T-cell (primary cell): ENCODE results near the gene GXYLT1. TPM values are rescaled to one million over a fixed set of nuclear protein-coding genes. Genes with fewer than 3 reads are reported as not detected.

Source experiments
- ATAC-seq, 4 experiments: fragments of 200-7000 bp in 3 of 4; fragments of 150-1000 bp in 1 of 4; cut with Tn5 transposase; replicated peaks in 1 of 4; 1 replicate in 3 of 4; 2 replicates in 1 of 4; pipeline ENCODE4 v1.10.0; 2021; ENCODE audit warnings: moderate library complexity in 3 of 4, mild to moderate bottlenecking in 2 of 4, moderate number of reproducible peaks in 1 of 4
- CTCF ChIA-PET, 2 donors: fragments of 300-600 bp; sonication (Branson Sonifier 250); formaldehyde crosslinking; loops; one replicate each; lab custom pipeline; 2022; ENCODE audit warnings: antibody characterized with exemption in 2 of 2; lab: Charles Lee
- POLR2A ChIA-PET, 2 donors: fragments of 300-600 bp; sonication (Branson Sonifier 250); formaldehyde crosslinking; loops; one replicate each; lab custom pipeline; 2022; ENCODE audit warnings: antibody characterized with exemption in 2 of 2; lab: Charles Lee
- DNase-seq, 35 experiments: peaks; one replicate each; pipeline versions ENCODE4 v3.0.0 to v3.0.0-alpha.2; 2013 to 2023
- H3K27ac ChIP-seq: one replicate; pipeline ENCODE4 v1.5.1; 2013; ENCODE audit warnings: low read length
- H3K27me3 ChIP-seq, 2 experiments: replicated peaks in 1 of 2; 1 replicate in 1 of 2; 2 replicates in 1 of 2; pipeline versions ENCODE4 v1.6.1 to v1.7.0; 2013; ENCODE audit warnings: low read length in 1 of 2, mixed read lengths in 1 of 2; ENCODE audit not compliant: control insufficient read depth in 2 of 2, insufficient read depth in 2 of 2; ENCODE audit errors: extremely low read depth in 1 of 2
- H3K36me3 ChIP-seq, 2 donors: 1 replicate in 1 of 2; 2 replicates in 1 of 2; pipeline versions ENCODE4 v1.6.1 to v1.7.0; 2013; ENCODE audit warnings: low read length in 1 of 2; ENCODE audit not compliant: control insufficient read depth in 2 of 2, insufficient read depth in 1 of 2; ENCODE audit errors: extremely low read depth in 1 of 2
- H3K4me1 ChIP-seq, 2 experiments: 1 replicate in 1 of 2; 2 replicates in 1 of 2; pipeline versions ENCODE4 v1.6.1 to v1.7.0; 2013; ENCODE audit warnings: low read length in 2 of 2, mixed read lengths in 1 of 2; ENCODE audit not compliant: insufficient read depth in 2 of 2, control insufficient read depth in 1 of 2; ENCODE audit errors: extremely low read depth in 1 of 2
- H3K4me3 ChIP-seq, 2 donors: 1 replicate in 1 of 2; 2 replicates in 1 of 2; pipeline versions ENCODE4 v1.5.1 to v1.7.0; 2013; ENCODE audit warnings: mild to moderate bottlenecking in 2 of 2, low read length in 1 of 2, moderate library complexity in 1 of 2; ENCODE audit not compliant: control insufficient read depth in 1 of 2; ENCODE audit errors: extremely low read depth in 1 of 2
- H3K9me3 ChIP-seq: 2 replicates; pipeline ENCODE4 v1.7.0; 2013
- H3K27ac Mint-ChIP-seq, 2 donors: one replicate each; pipeline ENCODE4 v1.8.0; 2020 to 2021; ENCODE audit warnings: mild to moderate bottlenecking in 2 of 2, mixed read lengths in 2 of 2
- H3K27me3 Mint-ChIP-seq, 2 donors: one replicate each; pipeline ENCODE4 v1.8.0; 2021 to 2022; ENCODE audit warnings: mixed read lengths in 2 of 2
- H3K36me3 Mint-ChIP-seq: one replicate; pipeline ENCODE4 v1.8.0; 2021; ENCODE audit warnings: mixed read lengths
- H3K4me1 Mint-ChIP-seq, 3 donors: one replicate each; pipeline ENCODE4 v1.8.0; 2020 to 2022; ENCODE audit warnings: mixed read lengths in 3 of 3, mild to moderate bottlenecking in 1 of 3
- H3K4me3 Mint-ChIP-seq, 3 donors: one replicate each; pipeline ENCODE4 v1.8.0; 2020 to 2022; ENCODE audit warnings: mild to moderate bottlenecking in 3 of 3, mixed read lengths in 3 of 3, moderate library complexity in 3 of 3
- H3K9me3 Mint-ChIP-seq, 3 donors: one replicate each; pipeline ENCODE4 v1.8.0; 2020 to 2022; ENCODE audit warnings: mixed read lengths in 3 of 3
- WGBS: methylation state at CpG from one replicate; pipeline ENCODE4 v1.1.5; 2013; ENCODE audit warnings: missing lambda C conversion rate; ENCODE audit not compliant: insufficient coverage; 5-methylcytosine and 5-hydroxymethylcytosine counted together
- total RNA-seq, 35 experiments: library from RNA in 6 of 35; stranded (reverse) in 6 of 35; fragments of 120-200 nt in 1 of 35; gene quantifications; one replicate each; pipeline versions ENCODE4 v1.2.1 to v1.2.4 and lab custom pipeline; 2013 to 2026

GXYLT1 gene
- total RNA-seq, 5 donors from 2014 or later (not counting 1 experiment from before 2014, with no cell fraction given) = 6.3 to 9.3 (median 7.1) TPM

DNA sequence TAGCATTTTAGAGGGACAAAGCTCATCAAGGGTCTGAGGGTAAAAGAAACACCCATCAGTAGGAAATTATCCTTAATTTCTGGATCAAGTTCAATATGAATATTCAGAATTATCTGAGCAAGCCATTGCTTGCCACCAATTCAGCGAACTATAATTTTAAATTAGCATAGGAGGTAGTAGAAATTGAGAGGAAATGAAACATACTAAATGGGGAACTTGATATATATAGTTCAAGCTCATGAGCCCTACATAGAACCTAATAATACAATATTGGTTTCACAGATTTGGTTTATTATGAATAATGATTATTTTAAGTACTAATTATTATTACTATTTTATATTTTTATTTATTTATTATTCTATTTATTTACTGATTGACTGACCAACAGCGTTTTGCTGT, 42.1 kb upstream of the GXYLT1 start:
- Mint-ChIP-seq H3K9me3 (no peaks in the 10 kb centered on the region), H3K4me3 (no peak overlapping the region), H3K27ac (no peak overlapping the region), H3K36me3 (peaks cover 35% of the 10 kb centered on the region), H3K4me1 (peaks cover 13 to 28% (median 28%) of the 10 kb centered on the region in 3 donors), H3K27me3 (no peaks in the 10 kb centered on the region)
- POLR2A ChIA-PET = no interaction called here
- Histone ChIP-seq H3K4me1 (no peaks in the 10 kb centered on the region), H3K27ac (no peak overlapping the region), H3K4me3 (no peak overlapping the region), H3K27me3 (no peaks in the 10 kb centered on the region), H3K36me3 (peaks cover 3 to 4% of the 10 kb centered on the region in 2 donors), H3K9me3 (no peaks in the 10 kb centered on the region)
- ATAC-seq = no peak
- DNase-seq = no peak
- 86% methylated on average over 1 of the region's 2 CpGs for WGBS
- CTCF ChIA-PET = no interaction called here

DNA sequence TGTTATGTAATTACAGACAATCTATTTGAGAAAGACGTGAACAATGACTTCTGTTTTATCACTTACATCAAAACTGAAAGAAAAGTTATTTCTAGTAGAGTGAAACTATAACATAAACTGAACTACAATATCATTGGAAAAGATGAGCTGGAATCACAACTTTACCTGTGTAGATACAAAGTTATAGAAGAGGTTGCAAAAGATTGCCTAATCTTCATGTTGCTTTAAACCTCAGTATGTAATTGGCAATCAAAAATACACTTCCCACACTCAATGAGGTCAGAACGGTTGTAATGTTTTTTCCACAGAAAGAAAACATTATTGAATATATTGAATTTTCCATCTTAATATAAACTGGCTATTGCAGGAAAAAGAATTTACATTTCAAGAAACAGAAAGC, 37.7 kb upstream of the GXYLT1 start:
- Mint-ChIP-seq H3K9me3 (no peaks in the 10 kb centered on the region), H3K36me3 (peaks cover 32% of the 10 kb centered on the region), H3K4me1 (peaks cover 11 to 22% (median 20%) of the 10 kb centered on the region in 3 donors), H3K4me3 (no peak overlapping the region), H3K27ac (peak overlapping the region in 1 of 2 donors; percentile 4), H3K27me3 (no peaks in the 10 kb centered on the region)
- Histone ChIP-seq H3K36me3 (peaks cover 3 to 5% of the 10 kb centered on the region in 2 donors), H3K4me1 (no peaks in the 10 kb centered on the region), H3K9me3 (no peaks in the 10 kb centered on the region), H3K4me3 (no peak overlapping the region), H3K27ac (no peak overlapping the region), H3K27me3 (no peaks in the 10 kb centered on the region)
- no peak for DNase-seq
- no CpG with 5 or more reads among the region's 2 CpGs for WGBS
- ChIA-PET CTCF (no interaction called here), POLR2A (no interaction called here)
- ATAC-seq = no peak

DNA sequence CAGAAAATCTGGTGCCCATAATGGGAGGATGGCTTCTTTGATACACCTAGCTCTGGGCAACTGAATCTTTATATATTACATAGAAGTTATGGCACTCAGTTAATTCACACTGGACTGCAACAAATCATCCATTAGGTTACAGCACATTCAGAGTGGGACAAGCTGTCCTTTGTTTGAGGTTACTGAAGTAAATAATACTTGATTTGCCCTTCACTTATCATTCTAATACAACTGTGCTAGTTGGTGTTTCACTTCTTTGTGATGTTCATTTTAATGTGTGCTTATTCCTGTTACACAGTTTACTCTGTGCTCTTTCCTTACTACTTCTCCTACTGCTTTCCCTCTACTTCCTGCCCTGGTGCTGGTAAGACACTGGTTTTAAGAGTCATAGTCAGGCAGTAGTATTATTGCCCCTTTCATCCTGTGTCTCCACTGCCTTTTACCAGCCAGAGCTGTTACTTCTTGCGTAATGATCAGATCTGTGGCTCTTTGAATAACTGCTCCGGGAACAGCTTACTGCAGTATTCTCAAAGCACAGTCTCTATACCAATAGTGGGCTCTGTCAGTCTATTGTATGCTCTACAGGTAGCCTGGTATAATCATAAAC, 36.4 kb upstream of the GXYLT1 start:
- ChIA-PET CTCF (no interaction called here), POLR2A (no interaction called here)
- H3K9me3 Mint-ChIP-seq = peaks cover 0 to 3% (median 0%) of the 10 kb centered on the region in 3 donors
- peaks cover 43% of the 10 kb centered on the region for H3K36me3 Mint-ChIP-seq
- H3K4me1 Mint-ChIP-seq = peaks cover 11 to 26% (median 23%) of the 10 kb centered on the region in 3 donors
- no peaks in the 10 kb centered on the region for H3K4me1 ChIP-seq
- no peak overlapping the region for H3K27ac ChIP-seq
- DNase-seq = no peak
- H3K27me3 Mint-ChIP-seq = no peaks in the 10 kb centered on the region
- H3K9me3 ChIP-seq = no peaks in the 10 kb centered on the region
- no peaks in the 10 kb centered on the region for H3K27me3 ChIP-seq
- H3K4me3 Mint-ChIP-seq = no peak overlapping the region
- H3K36me3 ChIP-seq = peaks cover 13% of the 10 kb centered on the region in 2 donors
- no peak for ATAC-seq
- H3K4me3 ChIP-seq = no peak overlapping the region
- H3K27ac Mint-ChIP-seq = no peak overlapping the region
- WGBS = no CpG with 5 or more reads among the region's 2 CpGs

DNA sequence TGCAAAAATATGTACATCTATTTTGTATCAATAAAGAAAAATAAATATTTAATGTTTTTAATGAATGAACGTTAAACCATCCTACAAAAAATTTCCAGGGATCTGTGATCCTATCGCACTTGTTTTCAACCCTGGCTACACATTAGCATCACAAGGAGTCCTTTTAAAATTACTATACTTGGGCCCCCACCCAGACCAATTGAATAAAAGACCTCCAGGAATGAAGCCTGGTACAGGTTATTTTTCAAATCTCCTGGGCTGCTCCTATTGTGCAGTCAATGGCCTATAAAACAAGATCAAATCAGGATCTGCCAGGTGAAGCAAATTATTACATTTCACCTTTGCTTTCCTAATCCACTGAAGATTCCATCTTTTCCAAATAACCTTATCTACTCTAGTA, 33.4 kb upstream of the GXYLT1 start:
- CTCF ChIA-PET = no interaction called here
- no CpG with 5 or more reads among the region's 2 CpGs for WGBS
- H3K27ac ChIP-seq = no peak overlapping the region

DNA sequence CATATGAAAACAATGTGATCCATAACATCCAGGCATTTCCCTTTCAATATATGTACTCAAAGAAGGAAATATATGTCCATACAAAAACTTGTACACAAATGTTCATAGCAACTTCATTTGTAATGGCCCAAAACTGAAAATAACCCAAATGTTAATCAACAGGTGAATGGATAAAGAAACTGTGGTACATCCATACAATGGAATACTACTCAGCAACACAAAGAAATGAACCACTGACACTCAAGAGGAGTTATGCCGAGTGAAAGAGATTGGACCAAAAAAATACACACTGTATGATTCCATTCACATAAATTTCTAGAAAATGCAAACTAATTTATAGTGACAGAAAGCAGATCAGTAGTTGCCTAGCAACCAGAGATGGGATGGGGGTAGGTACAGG, 30.3 kb upstream of the GXYLT1 start:
- Histone ChIP-seq H3K27me3 (no peaks in the 10 kb centered on the region), H3K9me3 (no peaks in the 10 kb centered on the region), H3K4me3 (no peak overlapping the region), H3K36me3 (peaks cover 10 to 20% of the 10 kb centered on the region in 2 donors), H3K27ac (no peak overlapping the region), H3K4me1 (no peaks in the 10 kb centered on the region)
- POLR2A ChIA-PET = no interaction called here
- ATAC-seq (no peak), DNase-seq (no peak)
- peaks cover 40% of the 10 kb centered on the region for H3K36me3 Mint-ChIP-seq
- no peak overlapping the region for H3K4me3 Mint-ChIP-seq
- CTCF ChIA-PET = no interaction called here
- no peaks in the 10 kb centered on the region for H3K27me3 Mint-ChIP-seq
- H3K4me1 Mint-ChIP-seq = peaks cover 17 to 24% (median 21%) of the 10 kb centered on the region in 3 donors
- peaks cover 0 to 4% (median 3%) of the 10 kb centered on the region in 3 donors for H3K9me3 Mint-ChIP-seq
- WGBS = no CpG with 5 or more reads among the region's 1 CpG
- H3K27ac Mint-ChIP-seq = no peak overlapping the region

More for the DNA sequence above, 33.4 kb upstream of the GXYLT1 start:
- Histone ChIP-seq H3K27me3 (no peaks in the 10 kb centered on the region), H3K9me3 (no peaks in the 10 kb centered on the region), H3K4me1 (no peaks in the 10 kb centered on the region), H3K4me3 (no peak overlapping the region), H3K36me3 (peaks cover 10 to 13% of the 10 kb centered on the region in 2 donors)
- H3K27ac Mint-ChIP-seq = no peak overlapping the region
- peaks cover 20 to 30% (median 26%) of the 10 kb centered on the region in 3 donors for H3K4me1 Mint-ChIP-seq
- no peak overlapping the region for H3K4me3 Mint-ChIP-seq
- peaks cover 0 to 4% (median 3%) of the 10 kb centered on the region in 3 donors for H3K9me3 Mint-ChIP-seq
- DNase-seq (no peak), ATAC-seq (no peak)
- POLR2A ChIA-PET = no interaction called here
- peaks cover 38% of the 10 kb centered on the region for H3K36me3 Mint-ChIP-seq
- no peaks in the 10 kb centered on the region for H3K27me3 Mint-ChIP-seq

DNA sequence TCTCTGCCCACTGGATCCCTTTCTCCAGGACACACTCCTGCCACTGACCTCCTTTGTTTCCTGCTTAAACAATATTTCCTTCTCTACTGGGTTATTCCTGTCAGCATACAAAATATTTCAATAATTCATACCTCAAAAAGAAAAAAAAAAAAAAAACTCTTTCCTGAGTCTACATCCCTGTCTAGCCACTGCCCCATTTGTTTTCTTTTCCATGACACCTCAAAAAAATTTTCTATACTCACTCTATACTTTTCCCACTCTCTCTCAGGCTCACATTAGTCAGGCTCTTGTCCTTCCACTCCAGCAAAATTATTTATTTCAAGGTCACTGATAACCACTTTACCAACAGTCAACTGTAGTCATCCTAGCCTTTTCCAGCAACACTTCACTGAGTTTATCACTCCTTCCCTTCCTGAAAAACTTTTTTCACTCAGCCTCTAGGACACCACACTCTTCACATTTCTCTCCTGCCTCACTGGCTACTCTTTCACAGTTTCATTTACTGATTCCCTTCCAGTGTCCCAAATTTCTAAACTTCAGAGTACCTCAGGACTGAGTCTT, 29.4 kb upstream of the GXYLT1 start:
- CTCF ChIA-PET = no interaction called here
- no peak overlapping the region for H3K4me3 Mint-ChIP-seq

More for the DNA sequence above, 29.4 kb upstream of the GXYLT1 start:
- no peak overlapping the region for H3K27ac Mint-ChIP-seq
- H3K27ac ChIP-seq = no peak overlapping the region
- no peak for ATAC-seq
- H3K9me3 Mint-ChIP-seq = peaks cover 0 to 4% (median 3%) of the 10 kb centered on the region in 3 donors
- H3K36me3 ChIP-seq = peaks cover 10 to 20% of the 10 kb centered on the region in 2 donors
- H3K4me3 ChIP-seq = no peak overlapping the region
- no peaks in the 10 kb centered on the region for H3K27me3 ChIP-seq
- no peaks in the 10 kb centered on the region for H3K27me3 Mint-ChIP-seq
- no peaks in the 10 kb centered on the region for H3K4me1 ChIP-seq
- no peak for DNase-seq
- H3K9me3 ChIP-seq = no peaks in the 10 kb centered on the region
- peaks cover 41% of the 10 kb centered on the region for H3K36me3 Mint-ChIP-seq
- POLR2A ChIA-PET = no interaction called here
- peaks cover 17 to 24% (median 21%) of the 10 kb centered on the region in 3 donors for H3K4me1 Mint-ChIP-seq
